Upper lobe of left lung (tissue), 6 donors: ENCODE results near the gene FOXP4. TPM values are rescaled to one million over a fixed set of nuclear protein-coding genes. Genes with fewer than 3 reads are reported as not detected.

ENCODE experiments used
- ATAC-seq, 2 donors: fragments of 200-7000 bp; cut with Tn5 transposase; one replicate each; pipeline ENCODE4 v1.9.1; 2022; ENCODE audit warnings: mild to moderate bottlenecking in 2 of 2, moderate library complexity in 2 of 2; ENCODE audit not compliant: low FRiP score in 2 of 2
- DNase-seq, 2 donors: peaks; one replicate each; pipeline ENCODE4 v3.0.0-alpha.2; 2019 to 2020
- H3K27ac ChIP-seq, 4 donors: fragments of 200-600 bp; sonication (generic); one replicate each; pipeline ENCODE4 v1.5.1; 2016 to 2019
- H3K27me3 ChIP-seq, 4 donors: fragments of 200-600 bp; sonication (generic); one replicate each; pipeline ENCODE4 v1.5.1; 2017 to 2019
- H3K36me3 ChIP-seq, 4 donors: fragments of 200-600 bp; sonication (generic); one replicate each; pipeline ENCODE4 v1.5.1; 2016 to 2019
- H3K4me1 ChIP-seq, 4 donors: fragments of 200-600 bp; sonication (generic); one replicate each; pipeline ENCODE4 v1.5.1; 2018 to 2019
- H3K4me3 ChIP-seq, 4 donors: fragments of 200-600 bp; sonication (generic); one replicate each; pipeline ENCODE4 v1.5.1; 2017 to 2019; ENCODE audit warnings: mild to moderate bottlenecking in 2 of 4, moderate library complexity in 1 of 4
- H3K9me3 ChIP-seq, 4 donors: fragments of 200-600 bp; sonication (generic); one replicate each; pipeline ENCODE4 v1.5.1; 2018 to 2019
- CTCF ChIP-seq, 6 experiments: fragments of 450-650 bp in 4 of 6; fragments of 200-600 bp in 2 of 6; sonication (generic) in 2 of 6; IDR thresholded peaks; one replicate each; pipeline ENCODE4 v1.5.1; 2016 to 2019; ENCODE audit warnings: antibody characterized with exemption in 6 of 6
- EP300 ChIP-seq, 4 donors: sonication (generic); formaldehyde crosslinking; IDR thresholded peaks; one replicate each; pipeline ENCODE4 v1.5.1; 2017; ENCODE audit warnings: antibody characterized with exemption in 4 of 4, control low read depth in 2 of 4
- POLR2A ChIP-seq, 4 donors: fragments of 450-650 bp; IDR thresholded peaks; one replicate each; pipeline ENCODE4 v1.5.1; 2016 to 2017; ENCODE audit warnings: antibody characterized with exemption in 4 of 4, mild to moderate bottlenecking in 2 of 4
- POLR2AphosphoS5 ChIP-seq, 2 donors: sonication (generic); formaldehyde crosslinking; IDR thresholded peaks; one replicate each; pipeline ENCODE4 v1.5.1; 2017; ENCODE audit warnings: antibody characterized with exemption in 2 of 2
- WGBS, 2 donors: methylation state at CpG; one replicate each; pipeline ENCODE4 v1.1.5; 2017 to 2018; 5-methylcytosine and 5-hydroxymethylcytosine counted together
- total RNA-seq, 6 donors: library from RNA; depleted of rRNA in 4 of 6; stranded (reverse); fragments of >200 nt in 4 of 6; gene quantifications; one replicate each; pipeline versions ENCODE4 v1.1.0 to v1.2.1, GENCODE V29; 2016 to 2021
- donor health status: DM: no; HTN: no; CAD: no; lungs with moderate emphysema.
- donor health status: DM: no; HTN: yes; CAD: no; lungs with severe emphysema.

Gene FOXP4
- total RNA-seq, 6 donors from 2014 or later, result 21.0 to 52.2 (median 27.7) TPM

- Histone ChIP-seq H3K36me3 (no peaks in the 10 kb centered on the region), H3K4me1 (peaks cover 22 to 35% (median 33%) of the 10 kb centered on the region in 4 donors), H3K9me3 (no peaks in the 10 kb centered on the region), H3K4me3 (peak overlapping the region; percentile 8 to 61 (median 41)), H3K27ac (peak overlapping the region; percentile 60 to 80 (median 72)), H3K27me3 (peaks cover 0 to 23% (median 14%) of the 10 kb centered on the region in 4 donors)
- WGBS, 2 donors, result 14 to 16% methylated on average over 14 to 39 of the region's 54 CpGs
- DNase-seq, result peak in 1 of 2 donors; percentile 81
- TF ChIP-seq POLR2A (IDR thresholded peaks at IDR 0.05) (no peak), POLR2AphosphoS5 (IDR thresholded peaks at IDR 0.05) (no peak), CTCF (IDR thresholded peaks at IDR 0.05) (no peak), EP300 (IDR thresholded peaks at IDR 0.05) (no peak)
- ATAC-seq, result no peak
These were observed 91.2 kb downstream of the FOXP4 start for GRCh38 chr6:41637194-41638001.

DNA sequence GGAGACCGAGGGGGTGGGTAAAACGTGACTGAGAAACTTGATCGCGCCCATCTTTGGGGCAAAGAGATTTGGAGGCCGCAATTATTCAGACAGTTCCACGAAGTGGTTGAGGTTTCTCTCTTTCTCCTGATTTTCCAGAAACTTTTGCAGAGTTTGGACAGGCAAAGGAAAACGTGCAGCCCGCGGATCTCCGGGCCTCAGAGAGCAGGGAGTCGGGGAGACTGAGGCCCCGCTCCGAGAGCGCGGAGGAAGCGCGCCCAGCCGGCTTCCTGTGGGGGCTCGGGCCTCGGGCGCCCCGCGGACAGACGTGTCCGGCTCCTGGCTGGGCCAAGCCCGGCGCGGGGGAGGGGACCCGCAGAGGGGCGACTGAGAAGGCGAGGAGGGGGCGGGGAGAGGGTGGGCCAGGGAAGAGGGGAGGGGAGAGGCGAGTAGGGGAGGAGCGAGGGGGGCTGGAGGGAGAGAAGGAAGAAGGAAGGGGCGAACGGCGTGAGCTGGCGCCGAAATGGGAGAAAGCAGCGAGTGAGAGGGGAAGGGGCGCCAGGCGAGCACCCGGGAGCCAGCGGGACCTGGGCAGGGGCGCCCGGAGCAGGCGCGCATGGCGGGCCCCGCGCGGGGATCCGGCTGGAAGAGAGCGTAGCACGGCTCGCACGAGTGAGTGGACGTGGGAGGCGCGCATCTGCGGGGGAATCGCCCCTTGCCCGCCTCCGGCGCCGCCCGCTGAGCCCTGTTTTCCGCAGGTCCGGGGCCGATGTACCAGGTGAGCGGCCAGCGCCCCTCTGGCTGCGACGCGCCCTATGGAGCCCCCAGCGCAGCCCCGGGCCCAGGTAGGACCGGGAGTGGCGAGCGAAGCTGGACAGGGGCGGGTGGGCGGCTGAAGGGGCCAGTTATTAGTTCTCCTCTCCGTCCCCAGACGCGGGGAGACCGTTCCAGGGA is 92.1 kb downstream of the FOXP4 start, which contains the start of gene MDFI:
TSS of gene MDFI (plus strand) at position 467 of the 933 bp plus-strand sequence. CDS start at position 749, 282 bp downstream.
- peak within 1 kb of the TSS; percentile 38 to 61 (median 43) for H3K4me3 ChIP-seq
- DNase-seq, result peak in 1 of 2 donors; percentile 86
- peak within 1 kb of the TSS; percentile 60 to 80 (median 72) for H3K27ac ChIP-seq
- TF ChIP-seq CTCF (IDR thresholded peaks at IDR 0.05), result no peak
- no peak for TF ChIP-seq POLR2A (IDR thresholded peaks at IDR 0.05)
- H3K9me3 ChIP-seq, result no peaks in the 10 kb centered on the region
- H3K27me3 ChIP-seq, result peaks cover 0 to 23% (median 14%) of the 10 kb centered on the region in 4 donors
- ATAC-seq, result peak in 1 of 2 donors; percentile 43
- WGBS, 2 donors, result 2% methylated on average over 29 to 59 of the region's 86 CpGs
- peaks cover 30 to 44% (median 36%) of the 10 kb centered on the region in 4 donors for H3K4me1 ChIP-seq
- no peaks in the 10 kb centered on the region for H3K36me3 ChIP-seq

- ATAC-seq, result peak in 1 of 2 donors; percentile 36
- TF ChIP-seq CTCF (IDR thresholded peaks at IDR 0.05) (no peak), POLR2A (IDR thresholded peaks at IDR 0.05) (no peak), EP300 (IDR thresholded peaks at IDR 0.05) (no peak), POLR2AphosphoS5 (IDR thresholded peaks at IDR 0.05) (no peak)
- no peaks in the 10 kb centered on the region for H3K36me3 ChIP-seq
- peaks cover 0 to 23% (median 14%) of the 10 kb centered on the region in 4 donors for H3K27me3 ChIP-seq
- H3K4me1 ChIP-seq, result peaks cover 30 to 44% (median 37%) of the 10 kb centered on the region in 4 donors
- peak overlapping the region; percentile 60 to 80 (median 72) for H3K27ac ChIP-seq
- 21 to 31% methylated on average over 26 to 40 of the region's 40 CpGs for WGBS, 2 donors
- H3K9me3 ChIP-seq, result no peaks in the 10 kb centered on the region
- DNase-seq, result peak in 1 of 2 donors; percentile 83
- peak overlapping the region in 3 of 4 donors; percentile 38 to 61 (median 44) for H3K4me3 ChIP-seq
These were observed 93.0 kb downstream of the FOXP4 start for GRCh38 chr6:41638935-41639808.

- Histone ChIP-seq H3K9me3 (no peaks in the 10 kb centered on the region), H3K27ac (peak overlapping the region in 2 of 4 donors; percentile 79 to 80), H3K36me3 (no peaks in the 10 kb centered on the region), H3K4me1 (peaks cover 30 to 40% (median 35%) of the 10 kb centered on the region in 4 donors), H3K4me3 (peak overlapping the region in 2 of 4 donors; percentile 44 to 61), H3K27me3 (peaks cover 0 to 23% (median 14%) of the 10 kb centered on the region in 4 donors)
- no peak for ATAC-seq
- TF ChIP-seq EP300 (IDR thresholded peaks at IDR 0.05) (no peak), CTCF (IDR thresholded peaks at IDR 0.05) (no peak), POLR2A (IDR thresholded peaks at IDR 0.05) (no peak), POLR2AphosphoS5 (IDR thresholded peaks at IDR 0.05) (no peak)
- 79 to 87% methylated on average over 6 to 8 of the region's 8 CpGs for WGBS, 2 donors
- DNase-seq, result no peak
These were observed 93.7 kb downstream of the FOXP4 start for GRCh38 chr6:41639809-41640371.
